ENCODE data around the gene TAS2R9. TPM values are rescaled to one million over a fixed set of nuclear protein-coding genes. Genes with fewer than 3 reads are reported as not detected.

Gene TAS2R9
- not detected in 2 replicates for total RNA-seq

GRCh38 chr12:10810068-10810467 lies at the start of gene TAS2R9:
Gene TAS2R9, minus strand, starts transcription at chr12:10810168. Its CDS starts 93 bp downstream, at chr12:10810075.

GRCh38 chr12:10849425-10849878 lies 39.5 kb upstream of the TAS2R9 start, which contains the start of gene PRR4:
Gene PRR4, minus strand, starts transcription at chr12:10849475. Its CDS starts 38 bp downstream, at chr12:10849437.

GRCh38 chr12:10826258-10826657 lies 16.3 kb upstream of the TAS2R9 start, which contains the start of gene TAS2R10:
Gene TAS2R10, minus strand, starts transcription at chr12:10826358. Its CDS starts 89 bp downstream, at chr12:10826269.

GRCh38 chr12:10807186-10807585 lies 2.8 kb downstream of the TAS2R9 start, which contains the start of gene TAS2R8:
Gene TAS2R8, minus strand, starts transcription at chr12:10807286. Its CDS starts 306 bp downstream, at chr12:10806980.

GRCh38 chr12:10802587-10802986 lies 7.4 kb downstream of the TAS2R9 start, which contains the start of gene TAS2R7:
Gene TAS2R7, minus strand, starts transcription at chr12:10802627. Its CDS starts 57 bp downstream, at chr12:10802570.

Small RNAs within 50 kb of the gene (small RNA-seq; reads per million reads assigned to genes)
- gene PRR4 = not detected

Other genes with a start within 250 kb of the TAS2R9 start
- gene MAGOHB, start 196.6 kb downstream of the TAS2R9 start, total RNA-seq = 13.5 and 15.1 TPM in 2 replicates
- gene STYK1, start 136.1 kb downstream of the TAS2R9 start, total RNA-seq = 2.3 and 4.9 TPM in 2 replicates
- 167 and 170 TPM in 2 replicates for gene YBX3, start 86.8 kb downstream of the TAS2R9 start, total RNA-seq
- gene TAS2R7, start 7.5 kb downstream of the TAS2R9 start, total RNA-seq = 0.16 TPM in 1 of 2 replicates, not detected in the other
- gene TAS2R8, start 2.9 kb downstream of the TAS2R9 start, total RNA-seq = 0.12 TPM in 1 of 2 replicates, not detected in the other
- 1.2 and 1.8 TPM in 2 replicates for gene TAS2R10, start 16.2 kb upstream of the TAS2R9 start, total RNA-seq
- 1.7 and 10.5 TPM in 2 replicates for gene PRR4, start 39.3 kb upstream of the TAS2R9 start, total RNA-seq
- 19.8 and 37.5 TPM in 2 replicates for gene PRH1, start 74.1 kb upstream of the TAS2R9 start, total RNA-seq
- gene TAS2R13, start 99.4 kb upstream of the TAS2R9 start, total RNA-seq = 1.8 and 3.4 TPM in 2 replicates
- not detected in 2 replicates for gene PRH2, start 119.1 kb upstream of the TAS2R9 start, total RNA-seq
- 2.9 and 7.0 TPM in 2 replicates for gene TAS2R14, start 129.1 kb upstream of the TAS2R9 start, total RNA-seq
- gene TAS2R50, start 176.7 kb upstream of the TAS2R9 start, total RNA-seq = 4.7 and 7.0 TPM in 2 replicates
- gene TAS2R20, start 188.1 kb upstream of the TAS2R9 start, total RNA-seq = 3.3 and 7.5 TPM in 2 replicates
- 4.9 and 9.6 TPM in 2 replicates for gene TAS2R19, start 212.5 kb upstream of the TAS2R9 start, total RNA-seq
- gene TAS2R31, start 221.2 kb upstream of the TAS2R9 start, total RNA-seq = 6.4 and 10.9 TPM in 2 replicates